ENCODE data around the gene SLC16A4.

DNA sequence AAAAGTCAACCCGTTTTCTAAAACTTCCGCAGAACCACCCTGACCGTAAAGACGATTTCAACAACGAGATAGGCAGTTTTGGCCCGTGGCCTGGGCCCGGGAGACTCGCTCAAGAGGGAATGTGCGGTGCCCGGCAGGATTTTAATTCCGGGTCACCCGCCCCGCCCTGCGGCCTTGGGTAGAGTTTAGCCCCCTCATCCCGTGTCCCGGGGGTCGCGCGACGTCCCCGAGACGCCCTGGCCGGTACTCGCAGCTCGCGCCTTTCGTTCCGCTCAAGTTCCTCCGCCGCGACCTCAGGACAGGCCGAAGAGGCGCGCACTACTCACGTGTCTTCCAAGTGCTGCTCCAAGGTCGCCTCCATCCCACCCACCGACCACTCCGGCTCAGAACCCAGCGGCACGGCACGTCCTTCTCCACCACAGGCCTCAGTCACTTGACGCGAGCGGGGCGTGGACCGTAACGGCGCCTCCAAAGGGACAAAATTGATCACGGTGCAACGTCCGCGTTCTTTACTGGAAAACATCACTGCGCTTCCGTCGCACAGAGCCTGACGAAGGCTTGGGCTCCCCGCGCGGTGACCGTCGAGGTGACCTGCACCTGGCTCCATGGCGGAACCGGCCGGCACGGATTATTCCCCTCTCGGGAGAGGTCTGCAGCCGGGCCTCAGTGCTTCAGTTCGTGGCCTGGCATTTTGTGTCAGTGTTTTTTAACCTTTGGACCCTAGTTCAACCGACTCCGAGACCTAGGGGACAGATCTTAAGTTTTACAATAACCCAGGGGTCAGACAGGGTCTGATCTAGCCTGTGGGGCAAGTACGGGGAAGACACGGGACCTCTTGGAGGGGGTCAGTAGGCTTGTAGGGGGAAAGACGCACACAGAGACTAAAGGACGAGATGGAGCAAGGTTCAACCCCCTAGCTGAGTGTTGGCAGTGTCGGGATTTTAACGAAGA is 16.7 kb upstream of the SLC16A4 start, which contains the start of gene LAMTOR5:
- TF ChIP-seq CTCF (IDR thresholded peaks at IDR 0.05 in 4 of 5, conservative IDR thresholded peaks at IDR 0.05 in 1 of 5), result peak in 2 of 5 experiments; percentile 4 to 18
- peak; percentile 93 to 94 for TF ChIP-seq POLR2A (IDR thresholded peaks at IDR 0.05)

All from gastrocnemius medialis (tissue), 4 donors.